ENCODE measurements around the gene NRXN3.

NRXN3 gene

GRCh38 chr14:79077096-79077495, 906.9 kb downstream of the NRXN3 start:
- Histone ChIP-seq H3K36me3 (ENCODE audit: control insufficient read depth in 2 of 2, insufficient read depth in 1 of 2, low read length in 2 of 2) (no peaks in the 10 kb centered on the region), H3K4me3 (ENCODE audit: low read depth, low read length) (no peak overlapping the region), H3K4me1 (ENCODE audit: control insufficient read depth, insufficient read depth, low read length) (no peaks in the 10 kb centered on the region), H3K27ac (ENCODE audit: extremely low read depth, low read depth, low read length) (no peak overlapping the region), H3K9me3 (ENCODE audit: control insufficient read depth, insufficient read depth, low read depth, low read length) (no peaks in the 10 kb centered on the region)
- TF ChIP-seq SALL2 (tag by site-specific recombination; IDR thresholded peaks at IDR 0.05; ENCODE audit: borderline replicate concordance) (no peak), BCL11B (tag by site-specific recombination; IDR thresholded peaks at IDR 0.05; ENCODE audit: low read depth) (no peak), ZNF701 (tag by site-specific recombination; IDR thresholded peaks at IDR 0.05) (no peak), IKZF3 (tag by site-specific recombination; IDR thresholded peaks at IDR 0.05) (no peak), ZNF777 (tag by site-specific recombination; IDR thresholded peaks at IDR 0.05; ENCODE audit: borderline replicate concordance) (no peak), ZNF560 (tag by site-specific recombination; IDR thresholded peaks at IDR 0.05; ENCODE audit: borderline replicate concordance) (no peak), ZNF302 (tag by site-specific recombination; IDR thresholded peaks at IDR 0.05; ENCODE audit: low read depth) (no peak), ZBTB7A (tag by site-specific recombination; IDR thresholded peaks at IDR 0.05; ENCODE audit: low read depth) (no peak), ZNF791 (tag by site-specific recombination; IDR thresholded peaks at IDR 0.05) (no peak), ZNF639 (tag by site-specific recombination; IDR thresholded peaks at IDR 0.05) (no peak), ZFP37 (tag by site-specific recombination; IDR thresholded peaks at IDR 0.05) (no peak), ZBTB10 (tag by site-specific recombination; IDR thresholded peaks at IDR 0.05) (no peak), ZNF624 (tag by site-specific recombination; IDR thresholded peaks at IDR 0.05) (no peak), ZNF426 (tag by site-specific recombination; IDR thresholded peaks at IDR 0.05) (no peak), ZNF843 (tag by site-specific recombination; IDR thresholded peaks at IDR 0.05) (no peak), ZNF155 (tag by site-specific recombination; IDR thresholded peaks at IDR 0.05) (no peak)
- TF ChIP-seq, protein P1, sequence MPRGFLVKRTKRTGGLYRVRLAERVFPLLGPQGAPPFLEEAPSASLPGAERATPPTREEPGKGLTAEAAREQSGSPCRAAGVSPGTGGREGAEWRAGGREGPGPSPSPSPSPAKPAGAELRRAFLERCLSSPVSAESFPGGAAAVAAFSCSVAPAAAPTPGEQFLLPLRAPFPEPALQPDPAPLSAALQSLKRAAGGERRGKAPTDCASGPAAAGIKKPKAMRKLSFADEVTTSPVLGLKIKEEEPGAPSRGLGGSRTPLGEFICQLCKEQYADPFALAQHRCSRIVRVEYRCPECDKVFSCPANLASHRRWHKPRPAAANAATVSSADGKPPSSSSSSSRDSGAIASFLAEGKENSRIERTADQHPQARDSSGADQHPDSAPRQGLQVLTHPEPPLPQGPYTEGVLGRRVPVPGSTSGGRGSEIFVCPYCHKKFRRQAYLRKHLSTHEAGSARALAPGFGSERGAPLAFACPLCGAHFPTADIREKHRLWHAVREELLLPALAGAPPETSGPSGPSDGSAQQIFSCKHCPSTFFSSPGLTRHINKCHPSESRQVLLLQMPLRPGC (tag by site-specific recombination; IDR thresholded peaks at IDR 0.05) = no peak
- TF ChIP-seq, protein P2, sequence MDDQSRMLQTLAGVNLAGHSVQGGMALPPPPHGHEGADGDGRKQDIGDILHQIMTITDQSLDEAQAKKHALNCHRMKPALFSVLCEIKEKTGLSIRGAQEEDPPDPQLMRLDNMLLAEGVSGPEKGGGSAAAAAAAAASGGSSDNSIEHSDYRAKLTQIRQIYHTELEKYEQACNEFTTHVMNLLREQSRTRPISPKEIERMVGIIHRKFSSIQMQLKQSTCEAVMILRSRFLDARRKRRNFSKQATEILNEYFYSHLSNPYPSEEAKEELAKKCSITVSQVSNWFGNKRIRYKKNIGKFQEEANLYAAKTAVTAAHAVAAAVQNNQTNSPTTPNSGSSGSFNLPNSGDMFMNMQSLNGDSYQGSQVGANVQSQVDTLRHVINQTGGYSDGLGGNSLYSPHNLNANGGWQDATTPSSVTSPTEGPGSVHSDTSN (CRISPR knock-in tag; IDR thresholded peaks at IDR 0.05) = no peak
- POLR2A ChIA-PET = no interaction called here
- CTCF ChIA-PET = no interaction called here

GRCh38 chr14:79080040-79080439, 909.9 kb downstream of the NRXN3 start:
- Histone ChIP-seq H3K27ac (ENCODE audit: extremely low read depth, low read depth, low read length) (no peak overlapping the region), H3K4me3 (ENCODE audit: low read depth, low read length) (no peak overlapping the region), H3K4me1 (ENCODE audit: control insufficient read depth, insufficient read depth, low read length) (no peaks in the 10 kb centered on the region), H3K9me3 (ENCODE audit: control insufficient read depth, insufficient read depth, low read depth, low read length) (no peaks in the 10 kb centered on the region), H3K36me3 (ENCODE audit: control insufficient read depth in 2 of 2, insufficient read depth in 1 of 2, low read length in 2 of 2) (no peaks in the 10 kb centered on the region)
- POLR2A ChIA-PET = no interaction called here
- CTCF ChIA-PET = no interaction called here
- TF ChIP-seq ZNF747 (tag by site-specific recombination; IDR thresholded peaks at IDR 0.05) = no peak
- TF ChIP-seq, protein P3, sequence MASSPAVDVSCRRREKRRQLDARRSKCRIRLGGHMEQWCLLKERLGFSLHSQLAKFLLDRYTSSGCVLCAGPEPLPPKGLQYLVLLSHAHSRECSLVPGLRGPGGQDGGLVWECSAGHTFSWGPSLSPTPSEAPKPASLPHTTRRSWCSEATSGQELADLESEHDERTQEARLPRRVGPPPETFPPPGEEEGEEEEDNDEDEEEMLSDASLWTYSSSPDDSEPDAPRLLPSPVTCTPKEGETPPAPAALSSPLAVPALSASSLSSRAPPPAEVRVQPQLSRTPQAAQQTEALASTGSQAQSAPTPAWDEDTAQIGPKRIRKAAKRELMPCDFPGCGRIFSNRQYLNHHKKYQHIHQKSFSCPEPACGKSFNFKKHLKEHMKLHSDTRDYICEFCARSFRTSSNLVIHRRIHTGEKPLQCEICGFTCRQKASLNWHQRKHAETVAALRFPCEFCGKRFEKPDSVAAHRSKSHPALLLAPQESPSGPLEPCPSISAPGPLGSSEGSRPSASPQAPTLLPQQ (tag by site-specific recombination; IDR thresholded peaks at IDR 0.05) = no peak
- no peak for TF ChIP-seq ZNF555 (tag by site-specific recombination; conservative IDR thresholded peaks at IDR 0.05)
- TF ChIP-seq ZNF558 (tag by site-specific recombination; IDR thresholded peaks at IDR 0.05) = no peak
- no peak for TF ChIP-seq ZNF629 (tag by site-specific recombination; IDR thresholded peaks at IDR 0.05)
- TF ChIP-seq ZBTB21 (tag by site-specific recombination; IDR thresholded peaks at IDR 0.05) = no peak
- TF ChIP-seq, protein P4, sequence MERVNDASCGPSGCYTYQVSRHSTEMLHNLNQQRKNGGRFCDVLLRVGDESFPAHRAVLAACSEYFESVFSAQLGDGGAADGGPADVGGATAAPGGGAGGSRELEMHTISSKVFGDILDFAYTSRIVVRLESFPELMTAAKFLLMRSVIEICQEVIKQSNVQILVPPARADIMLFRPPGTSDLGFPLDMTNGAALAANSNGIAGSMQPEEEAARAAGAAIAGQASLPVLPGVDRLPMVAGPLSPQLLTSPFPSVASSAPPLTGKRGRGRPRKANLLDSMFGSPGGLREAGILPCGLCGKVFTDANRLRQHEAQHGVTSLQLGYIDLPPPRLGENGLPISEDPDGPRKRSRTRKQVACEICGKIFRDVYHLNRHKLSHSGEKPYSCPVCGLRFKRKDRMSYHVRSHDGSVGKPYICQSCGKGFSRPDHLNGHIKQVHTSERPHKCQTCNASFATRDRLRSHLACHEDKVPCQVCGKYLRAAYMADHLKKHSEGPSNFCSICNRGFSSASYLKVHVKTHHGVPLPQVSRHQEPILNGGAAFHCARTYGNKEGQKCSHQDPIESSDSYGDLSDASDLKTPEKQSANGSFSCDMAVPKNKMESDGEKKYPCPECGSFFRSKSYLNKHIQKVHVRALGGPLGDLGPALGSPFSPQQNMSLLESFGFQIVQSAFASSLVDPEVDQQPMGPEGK (tag by site-specific recombination; IDR thresholded peaks at IDR 0.05) = no peak
